HepG2 (cell line): ENCODE results near the gene PRSS36. TPM values are rescaled to one million over a fixed set of nuclear protein-coding genes. Genes with fewer than 3 reads are reported as not detected.

Source experiments
- ATF7 ChIP-seq, 2 experiments: fragments of 450-650 bp in 1 of 2; sonication (generic) in 1 of 2; formaldehyde crosslinking in 1 of 2; IDR thresholded peaks; 2 replicates each; pipeline versions ENCODE4 v1.4.0 to v1.6.1; 2016 to 2020; ENCODE audit warnings: antibody characterized with exemption in 1 of 2, mild to moderate bottlenecking in 1 of 2, missing genetic modification reagents in 1 of 2
- THAP11 ChIP-seq: IDR thresholded peaks from 2 replicates; pipeline ENCODE4 v1.6.1; 2016; ENCODE audit warnings: missing biosample characterization, missing genetic modification reagents
- polyA plus RNA-seq, 8 experiments: library from polyadenylated mRNA; depleted of rRNA in 3 of 8; stranded (reverse) in 7 of 8; unstranded in 1 of 8; fragments of >200 nt; fragmentation: Illumina TruSeq in 4 of 8; extraction: Trizol in 4 of 8; gene quantifications; 2 replicates each; pipeline versions ENCODE4 v1.2.1 to v1.2.3, GENCODE V29; 2011 to 2016; ENCODE audit warnings: low read depth in 4 of 8, missing spikeins in 1 of 8, mixed read lengths in 1 of 8; ENCODE audit not compliant: insufficient read depth in 1 of 8
- total RNA-seq, 5 experiments: library from RNA; depleted of rRNA; stranded (reverse); fragments of >200 nt; fragmentation: Illumina TruSeq; extraction: Trizol; gene quantifications; 2 replicates each; pipeline ENCODE4 v1.2.3, GENCODE V29; 2016; ENCODE audit warnings: low read depth in 1 of 5
- TF ChIP-seq, protein P1 (sequence below), 2 experiments: fragments of 450-650 bp in 1 of 2; sonication (generic) in 1 of 2; formaldehyde crosslinking in 1 of 2; IDR thresholded peaks; 2 replicates each; pipeline versions ENCODE4 v1.6.1 to v1.8.0; 2016 to 2022; ENCODE audit warnings: antibody characterized with exemption in 1 of 2, mild to moderate bottlenecking in 1 of 2, missing genetic modification reagents in 1 of 2

The PRSS36 gene
- total and polyA plus RNA-seq, 2 of the 13 experiments (the other 11 are each of a cell fraction or from before 2014, with no cell fraction given), result 1.5 to 2.1 TPM

DNA sequence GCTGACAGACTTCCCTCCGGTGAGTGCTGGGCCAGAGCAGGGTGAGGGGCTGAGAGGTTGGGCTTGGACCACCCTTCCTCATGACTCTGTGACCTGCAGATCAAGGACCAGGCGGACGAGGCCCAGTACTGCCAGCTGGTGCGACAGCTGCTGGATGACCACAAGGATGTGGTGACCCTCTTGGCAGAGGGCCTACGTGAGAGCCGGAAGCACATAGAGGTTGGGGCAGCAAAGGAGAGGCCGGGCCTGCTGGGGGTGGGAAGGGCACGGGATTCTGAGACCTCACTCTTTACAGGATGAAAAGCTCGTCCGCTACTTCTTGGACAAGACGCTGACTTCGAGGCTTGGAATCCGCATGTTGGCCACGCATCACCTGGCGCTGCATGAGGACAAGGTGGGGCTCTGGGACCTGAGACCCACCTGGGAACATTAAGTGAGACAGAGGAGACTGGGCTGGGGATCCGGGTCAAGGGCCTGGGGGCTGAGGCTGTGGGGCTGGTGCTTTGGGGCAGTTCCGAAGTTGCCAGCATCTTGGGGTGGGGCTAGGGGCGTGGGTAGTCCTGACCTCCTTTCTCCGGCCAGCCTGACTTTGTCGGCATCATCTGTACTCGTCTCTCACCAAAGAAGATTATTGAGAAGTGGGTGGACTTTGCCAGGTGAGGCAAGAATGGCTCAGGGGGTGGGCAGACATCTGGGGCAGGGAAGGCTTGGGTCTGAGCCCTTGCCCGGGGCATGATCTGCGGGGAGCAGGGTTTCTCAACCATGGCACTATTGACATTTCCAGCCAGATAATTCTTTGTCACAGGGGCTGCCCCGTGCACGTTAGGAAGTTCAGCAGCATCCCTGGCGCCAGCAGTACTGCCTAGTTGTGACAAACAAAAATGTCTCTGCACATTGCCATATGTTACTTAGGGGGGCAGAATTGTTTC, 39.5 kb downstream of the PRSS36 start (continued):
- TF ChIP-seq, protein P1, sequence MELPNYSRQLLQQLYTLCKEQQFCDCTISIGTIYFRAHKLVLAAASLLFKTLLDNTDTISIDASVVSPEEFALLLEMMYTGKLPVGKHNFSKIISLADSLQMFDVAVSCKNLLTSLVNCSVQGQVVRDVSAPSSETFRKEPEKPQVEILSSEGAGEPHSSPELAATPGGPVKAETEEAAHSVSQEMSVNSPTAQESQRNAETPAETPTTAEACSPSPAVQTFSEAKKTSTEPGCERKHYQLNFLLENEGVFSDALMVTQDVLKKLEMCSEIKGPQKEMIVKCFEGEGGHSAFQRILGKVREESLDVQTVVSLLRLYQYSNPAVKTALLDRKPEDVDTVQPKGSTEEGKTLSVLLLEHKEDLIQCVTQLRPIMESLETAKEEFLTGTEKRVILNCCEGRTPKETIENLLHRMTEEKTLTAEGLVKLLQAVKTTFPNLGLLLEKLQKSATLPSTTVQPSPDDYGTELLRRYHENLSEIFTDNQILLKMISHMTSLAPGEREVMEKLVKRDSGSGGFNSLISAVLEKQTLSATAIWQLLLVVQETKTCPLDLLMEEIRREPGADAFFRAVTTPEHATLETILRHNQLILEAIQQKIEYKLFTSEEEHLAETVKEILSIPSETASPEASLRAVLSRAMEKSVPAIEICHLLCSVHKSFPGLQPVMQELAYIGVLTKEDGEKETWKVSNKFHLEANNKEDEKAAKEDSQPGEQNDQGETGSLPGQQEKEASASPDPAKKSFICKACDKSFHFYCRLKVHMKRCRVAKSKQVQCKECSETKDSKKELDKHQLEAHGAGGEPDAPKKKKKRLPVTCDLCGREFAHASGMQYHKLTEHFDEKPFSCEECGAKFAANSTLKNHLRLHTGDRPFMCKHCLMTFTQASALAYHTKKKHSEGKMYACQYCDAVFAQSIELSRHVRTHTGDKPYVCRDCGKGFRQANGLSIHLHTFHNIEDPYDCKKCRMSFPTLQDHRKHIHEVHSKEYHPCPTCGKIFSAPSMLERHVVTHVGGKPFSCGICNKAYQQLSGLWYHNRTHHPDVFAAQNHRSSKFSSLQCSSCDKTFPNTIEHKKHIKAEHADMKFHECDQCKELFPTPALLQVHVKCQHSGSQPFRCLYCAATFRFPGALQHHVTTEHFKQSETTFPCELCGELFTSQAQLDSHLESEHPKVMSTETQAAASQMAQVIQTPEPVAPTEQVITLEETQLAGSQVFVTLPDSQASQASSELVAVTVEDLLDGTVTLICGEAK (IDR thresholded peaks at IDR 0.05), result no peak
- TF ChIP-seq, protein P1 (CRISPR knock-in tag; IDR thresholded peaks at IDR 0.05), result 0 out of 2 replicates have a peak, but pooled peaks have one; percentile 11
- TF ChIP-seq ATF7 (IDR thresholded peaks at IDR 0.05), result no peak
- no peak for TF ChIP-seq ATF7 (CRISPR knock-in tag; IDR thresholded peaks at IDR 0.05)
- TF ChIP-seq THAP11 (CRISPR knock-in tag), result no peak
